Thymus (tissue), 11 donors: ENCODE data around the gene PPCDC. TPM values are rescaled to one million over a fixed set of nuclear protein-coding genes. Genes with fewer than 3 reads are reported as not detected.

ENCODE experiments used
- DNase-seq, 9 donors: peaks; one replicate each; pipeline ENCODE4 v3.0.0-alpha.2; 2013; ENCODE audit warnings: low spot score in 9 of 9, low read depth in 6 of 9, missing footprints in 1 of 9
- H3K27ac ChIP-seq, 2 donors: one replicate each; pipeline ENCODE4 v1.5.1; 2013; ENCODE audit warnings: control low read depth in 1 of 2, low read depth in 1 of 2, low read length in 1 of 2, mild to moderate bottlenecking in 1 of 2, moderate library complexity in 1 of 2
- H3K27me3 ChIP-seq, 2 donors: one replicate each; pipeline ENCODE4 v1.5.1; 2013; ENCODE audit warnings: low read length in 1 of 2; ENCODE audit not compliant: control insufficient read depth in 2 of 2, insufficient read depth in 1 of 2
- H3K36me3 ChIP-seq, 2 donors: one replicate each; pipeline ENCODE4 v1.5.1; 2013; ENCODE audit warnings: low read length in 1 of 2, mild to moderate bottlenecking in 1 of 2, moderate library complexity in 1 of 2; ENCODE audit not compliant: control insufficient read depth in 2 of 2, insufficient read depth in 2 of 2
- H3K4me1 ChIP-seq, 2 donors: one replicate each; pipeline ENCODE4 v1.5.1; 2013; ENCODE audit warnings: low read length in 2 of 2; ENCODE audit not compliant: control insufficient read depth in 2 of 2, insufficient read depth in 2 of 2
- H3K4me3 ChIP-seq, 2 donors: one replicate each; pipeline ENCODE4 v1.5.1; 2013; ENCODE audit warnings: low read length in 2 of 2, control low read depth in 1 of 2, mild to moderate bottlenecking in 1 of 2
- H3K9me3 ChIP-seq, 2 donors: one replicate each; pipeline ENCODE4 v1.5.1; 2013; ENCODE audit warnings: low read length in 1 of 2, mild to moderate bottlenecking in 1 of 2; ENCODE audit not compliant: control insufficient read depth in 2 of 2, insufficient read depth in 1 of 2
- WGBS: extraction: QIAGEN DNeasy Blood & Tissue Kit; methylation state at CpG from one replicate; pipeline ENCODE4 v1.1.7; 2013; 5-methylcytosine and 5-hydroxymethylcytosine counted together
- polyA plus RNA-seq: library from polyadenylated mRNA; stranded (reverse); fragments of 200-250 nt; gene quantifications from one replicate; pipeline ENCODE4 v1.2.3, GENCODE V29; 2013
- total RNA-seq: library from RNA; stranded (reverse); fragments of 120-200 nt; gene quantifications from one replicate; pipeline ENCODE4 v1.2.4, GENCODE V29; 2013
- donor health status: healthy.

Gene PPCDC
- total and polyA plus RNA-seq, 2 donors, result 11.3 to 20.9 TPM

DNA sequence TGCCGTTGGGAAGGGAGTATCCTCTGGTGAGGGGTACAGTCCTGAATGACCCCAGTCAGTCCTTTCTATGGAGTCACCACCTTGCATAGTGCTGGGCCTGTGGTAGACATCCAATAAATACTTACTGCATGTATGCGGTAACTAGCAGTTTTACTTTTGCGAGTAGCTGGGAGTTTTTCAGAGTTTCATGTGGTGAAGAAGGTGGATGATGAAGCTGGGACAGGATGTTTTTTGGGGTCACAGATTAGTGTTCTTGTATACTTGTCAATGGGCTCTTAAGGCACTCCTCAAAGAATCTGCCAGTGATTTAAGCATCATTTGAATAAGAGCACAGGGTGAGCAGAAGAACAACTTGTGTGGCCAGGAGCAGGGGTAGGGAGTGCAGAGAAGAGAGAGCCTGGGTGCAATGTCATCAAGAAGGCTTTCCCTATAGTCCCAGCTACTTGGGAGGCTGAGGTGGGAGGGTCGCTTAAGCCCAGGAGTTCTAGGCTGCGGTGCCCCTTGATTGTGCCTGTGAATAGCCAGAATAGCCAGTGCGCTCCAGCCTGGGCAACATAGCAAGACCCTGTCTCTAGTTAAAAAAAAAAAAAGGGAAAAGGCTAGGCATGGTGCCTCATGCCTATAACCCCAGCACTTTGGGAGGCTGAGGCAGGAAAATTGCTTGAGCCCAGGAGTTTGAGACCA is 22.1 kb downstream of the PPCDC start:
- H3K4me3 ChIP-seq, result no peak overlapping the region
- DNase-seq, result no peak

DNA sequence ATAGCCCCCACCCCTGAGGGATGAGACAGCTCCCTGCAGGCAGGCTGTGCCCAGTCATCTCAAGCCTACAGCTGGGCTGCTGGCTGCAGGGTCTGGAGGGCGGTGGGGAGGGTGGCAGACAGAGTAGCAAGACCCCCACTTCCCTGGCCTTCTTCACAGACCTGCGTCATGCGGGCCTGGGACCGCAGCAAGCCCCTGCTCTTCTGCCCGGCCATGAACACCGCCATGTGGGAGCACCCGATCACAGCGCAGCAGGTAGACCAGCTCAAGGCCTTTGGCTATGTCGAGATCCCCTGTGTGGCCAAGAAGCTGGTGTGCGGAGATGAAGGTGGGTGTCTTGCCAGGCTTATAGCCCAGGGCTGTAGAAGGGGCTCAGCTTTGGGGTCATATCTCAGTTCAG is 25.0 kb downstream of the PPCDC start:
- 98% methylated on average over 10 of the region's 10 CpGs for WGBS
- no peak for DNase-seq
- H3K27ac ChIP-seq, result no peak overlapping the region
- peaks cover 0 to 2% of the 10 kb centered on the region in 2 donors for H3K9me3 ChIP-seq
- H3K36me3 ChIP-seq, result peaks cover 11% of the 10 kb centered on the region in 2 donors
- H3K27me3 ChIP-seq, result no peaks in the 10 kb centered on the region
- H3K4me3 ChIP-seq, result no peak overlapping the region
- H3K4me1 ChIP-seq, result peaks cover 3 to 44% of the 10 kb centered on the region in 2 donors

More for the DNA sequence above, 22.1 kb downstream of the PPCDC start:
- Histone ChIP-seq H3K27ac (no peak overlapping the region), H3K4me1 (peaks cover 3 to 53% of the 10 kb centered on the region in 2 donors), H3K36me3 (peaks cover 11% of the 10 kb centered on the region in 2 donors), H3K27me3 (no peaks in the 10 kb centered on the region), H3K9me3 (no peaks in the 10 kb centered on the region)
- 96% methylated on average over 6 of the region's 6 CpGs for WGBS

GRCh38 chr15:75049392-75049791 is 26.0 kb downstream of the PPCDC start:
- Histone ChIP-seq H3K27me3 (no peaks in the 10 kb centered on the region), H3K36me3 (peaks cover 7 to 11% of the 10 kb centered on the region in 2 donors), H3K4me3 (no peak overlapping the region), H3K27ac (no peak overlapping the region), H3K4me1 (peaks cover 3 to 35% of the 10 kb centered on the region in 2 donors), H3K9me3 (peaks cover 0 to 2% of the 10 kb centered on the region in 2 donors)
- 43% methylated on average over 11 of the region's 11 CpGs for whole genome bisulfite sequencing
- no peak for DNase-seq

- peaks cover 4 to 6% of the 10 kb centered on the region in 2 donors for H3K36me3 ChIP-seq
- DNase-seq, result no peak
- peaks cover 3 to 32% of the 10 kb centered on the region in 2 donors for H3K4me1 ChIP-seq
- no peaks in the 10 kb centered on the region for H3K27me3 ChIP-seq
- peaks cover 0 to 2% of the 10 kb centered on the region in 2 donors for H3K9me3 ChIP-seq
- no peak overlapping the region for H3K27ac ChIP-seq
- H3K4me3 ChIP-seq, result no peak overlapping the region
- 80% methylated on average over 2 of the region's 2 CpGs for WGBS
These were observed 26.9 kb downstream of the PPCDC start for GRCh38 chr15:75050283-75050682.

- no peak for DNase-seq
- WGBS, result 95% methylated on average over 6 of the region's 6 CpGs
- Histone ChIP-seq H3K4me3 (no peak overlapping the region), H3K4me1 (peaks cover 3 to 28% of the 10 kb centered on the region in 2 donors), H3K9me3 (peaks cover 0 to 2% of the 10 kb centered on the region in 2 donors), H3K27me3 (no peaks in the 10 kb centered on the region), H3K27ac (no peak overlapping the region), H3K36me3 (peaks cover 4 to 6% of the 10 kb centered on the region in 2 donors)
These were observed 27.8 kb downstream of the PPCDC start for GRCh38 chr15:75051191-75051608.

- no peak overlapping the region for H3K27ac ChIP-seq
These were observed 28.3 kb downstream of the PPCDC start for GRCh38 chr15:75051711-75052110.

GRCh38 chr15:75052972-75053747 is 29.8 kb downstream of the PPCDC start:
- Histone ChIP-seq H3K27ac (no peak overlapping the region), H3K36me3 (peaks cover 4 to 5% of the 10 kb centered on the region in 2 donors), H3K4me1 (peaks cover 0 to 10% of the 10 kb centered on the region in 2 donors), H3K4me3 (no peak overlapping the region), H3K9me3 (peaks cover 0 to 2% of the 10 kb centered on the region in 2 donors), H3K27me3 (no peaks in the 10 kb centered on the region)
- no peak for DNase-seq
- WGBS, result 98% methylated on average over 5 of the region's 5 CpGs

More at GRCh38 chr15:75051711-75052110, 28.3 kb downstream of the PPCDC start:
- Histone ChIP-seq H3K36me3 (peaks cover 4 to 6% of the 10 kb centered on the region in 2 donors), H3K27me3 (no peaks in the 10 kb centered on the region), H3K4me1 (peaks cover 2 to 23% of the 10 kb centered on the region in 2 donors), H3K4me3 (no peak overlapping the region), H3K9me3 (peaks cover 0 to 2% of the 10 kb centered on the region in 2 donors)
- DNase-seq, result no peak
- WGBS, result 97% methylated on average over 4 of the region's 4 CpGs

DNA sequence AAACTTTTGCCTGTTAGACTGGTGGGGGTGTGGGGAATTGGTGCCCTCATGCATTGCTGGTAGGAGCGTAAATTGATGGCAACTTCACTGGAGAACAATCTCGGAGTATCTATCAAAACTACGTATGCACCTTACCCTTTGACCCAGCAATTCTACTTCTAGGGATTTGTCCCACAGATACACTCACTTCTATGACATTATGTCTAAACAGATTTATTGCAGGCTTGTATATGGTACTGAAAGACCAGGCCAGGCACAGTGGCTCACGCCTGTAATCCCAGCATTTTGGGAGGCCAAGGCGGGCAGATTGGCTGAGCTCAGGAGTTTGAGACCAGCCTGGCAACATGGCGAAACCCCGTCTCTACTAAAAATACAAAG is 30.3 kb downstream of the PPCDC start:
- over 99% methylated on average over 7 of the region's 7 CpGs for WGBS

More for the DNA sequence above, 30.3 kb downstream of the PPCDC start:
- Histone ChIP-seq H3K9me3 (peaks cover 0 to 2% of the 10 kb centered on the region in 2 donors), H3K4me1 (peaks cover 0 to 11% of the 10 kb centered on the region in 2 donors), H3K27me3 (no peaks in the 10 kb centered on the region), H3K36me3 (no peaks in the 10 kb centered on the region), H3K27ac (no peak overlapping the region), H3K4me3 (no peak overlapping the region)
- no peak for DNase-seq
